SJCRH30 (cell line): ENCODE results near the gene PTTG1IP. TPM values are rescaled to one million over a fixed set of nuclear protein-coding genes. Genes with fewer than 3 reads are reported as not detected.

Experiments
- DNase-seq, 2 experiments: peaks; one replicate each; pipeline ENCODE4 v3.0.0-alpha.2; 2015 to 2020
- H3K27ac ChIP-seq: fragments of 250-450 bp; sonication (Bioruptor Pico); 2 replicates; pipeline ENCODE4 v1.5.1; 2020; ENCODE audit warnings: mild to moderate bottlenecking, moderate library complexity
- H3K27me3 ChIP-seq: fragments of 250-450 bp; sonication (Bioruptor Pico); 2 replicates; pipeline ENCODE4 v1.5.1; 2020; ENCODE audit warnings: mild to moderate bottlenecking, moderate library complexity
- H3K36me3 ChIP-seq: fragments of 250-450 bp; sonication (Bioruptor Pico); 2 replicates; pipeline ENCODE4 v1.5.1; 2020; ENCODE audit warnings: mild to moderate bottlenecking, moderate library complexity
- H3K4me1 ChIP-seq: fragments of 250-450 bp; sonication (Bioruptor Pico); 2 replicates; pipeline ENCODE4 v1.5.1; 2020; ENCODE audit warnings: mild to moderate bottlenecking, moderate library complexity
- H3K4me3 ChIP-seq: fragments of 250-450 bp; sonication (Bioruptor Pico); 2 replicates; pipeline ENCODE4 v1.5.1; 2020; ENCODE audit warnings: mild to moderate bottlenecking, moderate library complexity
- H3K9me3 ChIP-seq: fragments of 250-450 bp; sonication (Bioruptor Pico); replicated peaks from 2 replicates; pipeline ENCODE4 v1.5.1; 2020; ENCODE audit warnings: mild to moderate bottlenecking, moderate library complexity
- total RNA-seq: library from RNA; depleted of rRNA; stranded (reverse); fragments of >200 nt; shearing (Covaris generic); gene quantifications from 2 replicates; pipeline ENCODE4 v1.2.3, GENCODE V29; 2014

The PTTG1IP gene
- total RNA-seq, 1 experiment from 2014 or later: 195 TPM

- Histone ChIP-seq H3K4me1 (peaks cover 17% of the 10 kb centered on the region), H3K27ac (no peak overlapping the region), H3K9me3 (no peaks in the 10 kb centered on the region), H3K36me3 (peaks cover 15% of the 10 kb centered on the region), H3K27me3 (no peaks in the 10 kb centered on the region), H3K4me3 (no peak overlapping the region)
- no peak for DNase-seq
Observed at GRCh38 chr21:44903689-44904088, 30.2 kb upstream of the PTTG1IP start.

- H3K4me3 ChIP-seq: no peak overlapping the region
- no peak for DNase-seq
Observed at GRCh38 chr21:44903050-44903685, 29.7 kb upstream of the PTTG1IP start.

GRCh38 chr21:44902268-44903049 is 29.0 kb upstream of the PTTG1IP start:
- no peak overlapping the region for H3K27ac ChIP-seq
- H3K27me3 ChIP-seq: no peaks in the 10 kb centered on the region
- peaks cover 19% of the 10 kb centered on the region for H3K36me3 ChIP-seq
- no peak for DNase-seq
- H3K4me1 ChIP-seq: peaks cover 8% of the 10 kb centered on the region
- H3K9me3 ChIP-seq: no peaks in the 10 kb centered on the region
- H3K4me3 ChIP-seq: no peak overlapping the region

More at GRCh38 chr21:44903050-44903685, 29.7 kb upstream of the PTTG1IP start:
- no peaks in the 10 kb centered on the region for H3K9me3 ChIP-seq
- no peak overlapping the region for H3K27ac ChIP-seq
- H3K4me1 ChIP-seq: peaks cover 14% of the 10 kb centered on the region
- peaks cover 19% of the 10 kb centered on the region for H3K36me3 ChIP-seq
- no peaks in the 10 kb centered on the region for H3K27me3 ChIP-seq

DNA sequence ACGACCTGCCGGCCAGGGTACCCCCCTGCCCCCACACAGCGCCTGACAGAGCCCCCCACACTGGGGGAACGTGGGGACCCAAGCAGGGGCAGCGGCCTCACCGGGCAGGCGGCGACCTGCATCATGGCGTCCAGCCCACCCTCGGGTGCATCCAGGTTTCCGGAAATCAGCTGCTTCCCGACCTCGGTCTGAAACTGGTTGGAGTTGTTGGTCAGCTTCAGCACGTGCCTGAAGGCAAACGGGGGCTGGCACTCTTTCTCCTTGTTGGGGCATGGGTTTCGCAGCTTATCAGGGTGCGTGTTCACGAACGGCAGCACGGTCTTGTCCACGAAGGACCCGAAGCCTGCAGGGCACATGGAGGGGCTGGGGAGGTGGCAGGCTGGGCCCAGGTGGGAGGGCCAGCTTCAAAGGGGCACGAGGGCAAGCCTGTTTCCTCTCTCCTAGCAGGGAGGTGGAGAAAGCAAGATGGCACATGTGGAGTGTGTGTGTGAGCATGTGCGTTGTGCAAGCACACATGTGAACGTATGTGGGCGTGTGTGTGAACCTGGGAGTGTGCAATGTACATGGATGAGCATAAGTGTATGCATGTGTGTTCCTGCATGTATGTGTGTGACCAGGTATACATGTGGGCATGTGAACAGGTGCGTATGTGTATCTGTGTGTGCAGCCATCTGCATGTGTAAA is 28.0 kb upstream of the PTTG1IP start:
- H3K4me3 ChIP-seq: no peak overlapping the region
- no peaks in the 10 kb centered on the region for H3K27me3 ChIP-seq
- peaks cover 3% of the 10 kb centered on the region; the same call in 1 of the 2 replicates for H3K4me1 ChIP-seq
- no peak for DNase-seq
- no peak overlapping the region for H3K27ac ChIP-seq
- H3K9me3 ChIP-seq: no peaks in the 10 kb centered on the region
- H3K36me3 ChIP-seq: peaks cover 19% of the 10 kb centered on the region

DNA sequence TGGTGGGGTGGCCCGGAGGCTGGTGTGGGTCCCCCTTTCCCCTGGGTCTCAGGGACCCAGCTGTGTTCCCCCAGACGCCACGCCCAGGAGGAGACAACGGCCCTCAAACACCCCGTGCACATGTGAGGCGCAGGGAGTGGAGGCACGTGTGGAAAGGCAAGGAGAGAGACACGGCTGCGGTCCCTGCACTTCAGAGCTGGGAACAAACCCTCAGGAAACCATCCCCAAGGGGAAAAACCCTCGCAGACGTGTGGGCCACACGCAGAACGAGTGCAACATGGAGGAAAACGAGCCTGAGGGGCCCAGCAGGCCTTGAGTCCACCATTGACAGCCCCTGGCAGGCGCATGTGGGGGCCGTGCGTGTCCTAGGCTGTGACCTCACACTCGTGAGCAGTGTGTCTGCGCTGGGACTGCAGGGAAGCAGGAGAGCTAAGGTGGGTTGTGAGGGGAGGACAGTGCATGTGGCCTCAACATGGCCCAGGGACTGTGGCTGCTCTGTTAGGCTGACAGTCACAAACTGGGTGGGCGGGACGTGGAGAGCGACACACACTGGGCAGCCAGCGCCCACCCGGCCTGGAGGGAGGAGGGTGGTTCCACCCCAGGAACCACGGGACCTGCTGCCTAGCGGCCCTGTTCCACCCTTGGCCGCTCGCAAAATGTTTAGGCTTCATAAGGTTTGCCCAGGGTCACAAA is 27.2 kb upstream of the PTTG1IP start:
- no peak for DNase-seq
- Histone ChIP-seq H3K27me3 (no peaks in the 10 kb centered on the region), H3K27ac (no peak overlapping the region), H3K9me3 (no peaks in the 10 kb centered on the region), H3K4me3 (no peak overlapping the region), H3K4me1 (no peaks in the 10 kb centered on the region), H3K36me3 (peaks cover 19% of the 10 kb centered on the region)

DNA sequence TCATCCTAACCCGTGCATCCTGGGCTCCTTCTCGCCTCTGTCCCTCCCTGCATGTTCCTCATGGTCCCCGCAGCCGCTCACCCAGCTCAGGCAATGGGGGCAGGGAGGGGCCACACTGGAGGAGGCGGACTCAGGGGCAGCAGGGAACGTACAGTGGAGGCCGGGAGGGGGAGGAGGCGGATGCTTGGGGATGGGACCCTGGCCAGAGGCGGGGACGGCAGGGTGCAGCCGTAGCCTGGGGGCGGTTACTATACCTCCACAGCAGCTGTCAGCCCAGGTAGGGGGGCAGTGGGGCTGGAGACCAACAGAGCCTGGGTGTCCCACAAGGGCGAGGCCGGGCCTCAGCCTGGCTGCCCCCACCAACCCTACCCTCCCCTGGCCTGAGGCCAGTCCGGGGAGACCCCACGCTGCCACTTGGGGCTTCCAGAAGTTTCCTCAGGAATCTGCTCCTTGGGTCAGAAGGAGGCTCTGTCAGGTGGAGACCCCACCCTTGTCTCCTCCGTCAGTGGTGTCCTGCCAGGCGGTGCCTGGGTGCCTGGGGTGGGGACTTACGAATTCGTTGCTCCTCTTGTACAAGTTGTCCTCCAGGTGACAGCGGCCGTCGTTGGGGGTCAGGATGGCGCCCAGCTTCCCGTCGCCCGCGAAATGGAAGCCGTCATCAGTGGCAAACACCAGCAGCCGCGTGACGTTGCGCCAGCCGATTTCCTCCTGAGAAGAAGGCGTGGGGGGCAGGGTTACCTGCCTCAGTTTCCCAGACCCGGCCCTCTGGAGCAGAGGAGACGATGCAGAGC is 26.5 kb upstream of the PTTG1IP start:
- no peaks in the 10 kb centered on the region for H3K27me3 ChIP-seq
- no peak for DNase-seq
- no peak overlapping the region for H3K4me3 ChIP-seq
- no peaks in the 10 kb centered on the region for H3K9me3 ChIP-seq
- no peak overlapping the region for H3K27ac ChIP-seq
- peaks cover 19% of the 10 kb centered on the region for H3K36me3 ChIP-seq
- no peaks in the 10 kb centered on the region for H3K4me1 ChIP-seq

DNA sequence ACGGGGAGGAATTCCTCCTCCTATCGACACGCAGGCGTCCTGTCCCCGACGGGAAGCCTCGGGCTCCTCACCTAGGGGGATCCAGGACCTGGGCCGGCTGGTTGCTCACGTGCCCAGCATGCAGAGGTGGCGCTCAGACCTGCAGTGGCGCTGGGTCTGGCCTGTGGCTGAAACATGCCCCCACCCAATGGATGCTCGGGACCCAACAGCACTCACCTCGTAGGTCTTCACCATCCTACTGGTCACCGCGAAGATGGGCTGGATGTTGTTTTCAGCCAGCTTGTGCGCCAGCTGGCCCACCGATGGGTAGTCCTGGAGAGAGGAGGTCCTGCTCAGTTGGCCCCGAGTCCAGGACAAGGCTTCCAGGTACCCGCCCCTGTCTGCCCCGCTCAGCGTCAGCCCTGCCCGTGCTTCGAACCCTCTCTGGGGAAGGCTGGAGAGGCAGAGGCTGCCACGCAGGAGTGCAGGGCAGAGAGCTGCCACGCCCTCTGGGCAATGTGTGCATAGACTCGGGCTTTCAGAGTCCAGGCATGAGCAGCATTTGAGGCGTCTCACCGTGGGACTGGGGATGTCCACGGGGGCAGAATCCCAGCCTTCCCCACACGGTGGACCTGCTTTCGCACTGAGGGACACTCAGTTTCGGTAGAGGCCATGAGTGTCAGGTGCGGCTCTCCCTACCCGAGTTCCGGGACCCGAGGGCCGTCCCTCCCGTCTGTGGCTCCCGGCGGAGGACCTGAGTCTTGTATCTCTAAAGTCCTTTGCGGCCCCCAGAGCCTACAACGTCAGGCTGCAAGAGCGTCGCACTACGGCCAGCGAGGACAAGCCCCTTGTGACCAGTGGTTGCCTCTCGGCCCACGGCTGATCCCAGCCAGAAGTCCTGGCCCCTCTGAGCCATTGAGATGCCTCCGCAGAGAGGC is 25.6 kb upstream of the PTTG1IP start:
- Histone ChIP-seq H3K27ac (no peak overlapping the region), H3K36me3 (peaks cover 19% of the 10 kb centered on the region), H3K9me3 (no peaks in the 10 kb centered on the region), H3K27me3 (no peaks in the 10 kb centered on the region), H3K4me1 (no peaks in the 10 kb centered on the region), H3K4me3 (no peak overlapping the region)
- no peak for DNase-seq

DNA sequence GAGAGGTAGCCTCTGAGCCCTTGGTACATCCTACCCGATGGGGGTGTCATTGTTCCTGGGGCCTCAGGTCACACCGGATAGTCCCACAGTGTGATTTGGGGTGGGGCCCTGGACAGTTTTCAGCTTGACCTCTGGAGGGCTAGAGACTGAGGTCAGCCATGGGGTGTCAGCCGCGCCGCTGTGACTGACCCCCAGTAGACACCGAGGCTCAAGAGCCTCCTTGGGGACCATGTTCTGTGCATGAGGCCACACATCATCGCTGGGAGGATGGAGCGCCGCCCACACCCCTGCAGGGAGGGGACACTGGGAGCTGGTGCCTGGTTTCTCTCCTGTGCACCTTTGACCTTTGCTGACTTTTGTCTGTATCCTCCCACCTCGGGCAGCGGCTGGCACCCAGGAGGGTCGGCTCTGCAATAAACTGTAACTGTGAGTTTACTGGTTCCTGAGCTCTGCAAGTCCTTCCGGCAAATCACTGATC is 24.6 kb upstream of the PTTG1IP start:
- H3K9me3 ChIP-seq: no peaks in the 10 kb centered on the region
- no peak overlapping the region for H3K4me3 ChIP-seq
- no peaks in the 10 kb centered on the region for H3K4me1 ChIP-seq
- no peak overlapping the region for H3K27ac ChIP-seq
- DNase-seq: no peak
- peaks cover 16% of the 10 kb centered on the region for H3K36me3 ChIP-seq
- no peaks in the 10 kb centered on the region for H3K27me3 ChIP-seq

GRCh38 chr21:44897326-44898010 is 24.0 kb upstream of the PTTG1IP start:
- no peak for DNase-seq
- Histone ChIP-seq H3K27me3 (no peaks in the 10 kb centered on the region), H3K4me1 (no peaks in the 10 kb centered on the region), H3K36me3 (peaks cover 15% of the 10 kb centered on the region), H3K9me3 (no peaks in the 10 kb centered on the region), H3K4me3 (no peak overlapping the region), H3K27ac (no peak overlapping the region)

- peaks cover 7% of the 10 kb centered on the region for H3K36me3 ChIP-seq
- peaks cover 2% of the 10 kb centered on the region for H3K4me1 ChIP-seq
- no peaks in the 10 kb centered on the region for H3K27me3 ChIP-seq
- DNase-seq: no peak
- no peak overlapping the region for H3K4me3 ChIP-seq
- H3K27ac ChIP-seq: no peak overlapping the region
- no peaks in the 10 kb centered on the region for H3K9me3 ChIP-seq
Observed at GRCh38 chr21:44896561-44897286, 23.2 kb upstream of the PTTG1IP start.

DNA sequence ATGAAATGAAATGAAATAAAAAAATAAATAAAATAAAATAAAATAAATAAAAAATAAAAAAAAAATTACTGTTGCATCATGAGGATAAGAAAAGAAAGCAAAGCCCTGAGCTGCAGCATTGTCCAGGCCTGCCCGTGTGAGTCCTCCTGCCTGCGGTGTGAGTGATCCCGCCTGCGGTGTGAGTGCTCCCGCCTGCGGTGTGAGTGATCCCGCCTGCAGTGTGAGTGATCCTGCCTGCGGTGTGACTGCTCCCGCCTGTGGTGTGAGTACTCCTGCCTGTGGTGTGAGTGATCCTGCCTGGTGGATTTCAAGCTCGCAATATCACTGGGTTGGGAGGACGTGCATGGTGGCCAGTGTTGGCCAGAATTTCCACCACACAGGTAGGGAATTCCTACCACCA is 22.4 kb upstream of the PTTG1IP start:
- peaks cover 7% of the 10 kb centered on the region for H3K36me3 ChIP-seq
- no peaks in the 10 kb centered on the region for H3K27me3 ChIP-seq
- H3K27ac ChIP-seq: no peak overlapping the region
- H3K4me1 ChIP-seq: peaks cover 11% of the 10 kb centered on the region
- no peaks in the 10 kb centered on the region for H3K9me3 ChIP-seq
- H3K4me3 ChIP-seq: no peak overlapping the region
- no peak for DNase-seq

DNA sequence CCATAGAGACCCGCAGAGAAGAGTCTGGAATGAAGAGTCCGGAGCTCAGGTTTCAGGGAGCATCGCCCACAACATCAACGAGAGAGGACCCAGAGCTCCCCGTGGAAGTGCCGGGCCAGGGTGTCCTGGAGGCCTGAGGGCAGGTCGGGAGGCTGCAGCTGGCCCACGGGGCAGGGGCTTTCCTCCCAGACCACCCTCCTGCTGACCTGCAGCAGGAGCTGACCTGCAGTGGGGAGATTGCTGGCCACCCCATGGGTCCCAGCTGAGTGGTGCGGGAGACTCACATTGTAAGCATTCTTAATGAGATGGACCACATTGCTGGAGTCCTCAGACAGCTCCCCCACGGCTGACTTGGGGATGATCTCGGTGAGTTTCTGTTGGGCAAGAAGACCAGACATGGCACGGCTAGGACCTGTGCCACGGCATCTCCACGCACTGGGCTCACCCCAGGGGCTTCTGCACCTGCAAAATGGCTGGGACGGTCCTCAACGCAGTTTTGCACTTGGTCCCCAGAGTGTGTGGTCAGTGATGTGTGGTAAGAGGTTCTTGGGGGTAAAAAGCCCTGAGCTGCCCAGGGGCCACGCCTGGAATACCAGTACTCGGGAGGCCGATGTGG is 21.3 kb upstream of the PTTG1IP start:
- H3K9me3 ChIP-seq: no peaks in the 10 kb centered on the region
- DNase-seq: no peak
- no peaks in the 10 kb centered on the region for H3K27me3 ChIP-seq

More for the DNA sequence above, 21.3 kb upstream of the PTTG1IP start:
- no peak overlapping the region for H3K4me3 ChIP-seq
- H3K27ac ChIP-seq: no peak overlapping the region
- H3K4me1 ChIP-seq: peaks cover 11% of the 10 kb centered on the region
- peaks cover 7% of the 10 kb centered on the region for H3K36me3 ChIP-seq
